GM10847 (cell line): Measurements from ENCODE around the gene MAMLD1.

ENCODE experiments used
- POLR2A ChIP-seq: IDR thresholded peaks from 2 replicates; pipeline ENCODE4 v1.6.1; 2011; ENCODE audit not compliant: insufficient read length; ENCODE audit errors: extremely low read depth

MAMLD1 gene

DNA sequence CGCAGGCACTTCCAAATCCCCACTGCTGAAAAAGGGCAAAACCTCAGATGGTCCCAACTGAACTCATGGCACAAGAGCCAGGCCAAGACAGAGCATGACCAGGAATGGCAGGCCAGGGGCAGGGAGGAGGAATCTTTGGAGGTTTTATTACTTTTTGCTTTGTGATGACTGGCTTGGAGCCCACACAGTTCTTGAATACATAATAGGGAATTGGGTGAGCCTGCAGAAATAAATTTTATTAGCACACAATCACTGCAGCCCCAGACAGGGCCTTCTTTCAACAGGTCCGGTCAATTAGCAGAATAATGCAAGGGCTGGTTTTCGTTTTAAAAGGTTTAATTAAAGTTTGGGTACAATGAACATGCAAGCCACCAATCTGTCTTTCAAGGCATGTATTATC, 23.4 kb upstream of the MAMLD1 start:
- TF ChIP-seq POLR2A, result no peak

DNA sequence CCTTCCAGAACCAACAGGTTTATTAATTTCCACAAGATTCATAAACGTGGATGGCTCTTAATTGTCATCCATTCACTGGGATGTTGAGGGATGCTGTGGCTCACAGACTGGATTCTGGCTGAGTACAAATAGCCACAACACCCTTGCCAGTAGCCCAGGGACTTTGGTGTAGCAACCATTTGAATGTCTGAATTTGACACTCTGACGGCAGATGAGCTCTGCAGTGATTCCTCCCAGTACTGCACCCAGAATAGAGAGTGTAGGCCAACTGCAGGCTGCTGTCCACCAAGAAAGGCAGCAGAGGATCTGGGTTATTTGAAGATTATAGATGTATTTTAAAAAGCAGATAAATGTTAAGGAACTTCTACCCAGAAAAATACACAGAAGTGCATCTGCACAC, 15.6 kb upstream of the MAMLD1 start:
- TF ChIP-seq POLR2A, result no peak

DNA sequence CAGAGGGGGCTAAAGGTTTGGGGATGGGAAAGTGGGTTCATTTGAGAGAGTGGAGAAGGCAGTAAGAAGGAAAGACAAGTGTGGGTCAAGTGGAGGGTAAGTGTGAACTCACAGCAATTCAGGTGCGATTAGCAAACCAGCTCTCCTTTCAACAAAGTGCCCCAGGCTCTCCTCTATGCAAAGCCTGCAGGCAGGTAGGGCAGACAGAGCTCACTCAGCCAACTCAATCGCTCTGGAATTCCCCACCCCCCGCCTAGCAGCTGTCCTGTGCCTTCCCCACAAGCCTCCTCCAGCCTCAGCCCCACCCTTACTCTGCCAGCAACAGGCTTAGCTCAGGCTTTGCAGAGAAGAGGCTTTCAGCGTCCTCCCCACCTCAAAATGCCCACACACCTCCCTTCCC, 14.8 kb upstream of the MAMLD1 start:
- no peak for TF ChIP-seq POLR2A

DNA sequence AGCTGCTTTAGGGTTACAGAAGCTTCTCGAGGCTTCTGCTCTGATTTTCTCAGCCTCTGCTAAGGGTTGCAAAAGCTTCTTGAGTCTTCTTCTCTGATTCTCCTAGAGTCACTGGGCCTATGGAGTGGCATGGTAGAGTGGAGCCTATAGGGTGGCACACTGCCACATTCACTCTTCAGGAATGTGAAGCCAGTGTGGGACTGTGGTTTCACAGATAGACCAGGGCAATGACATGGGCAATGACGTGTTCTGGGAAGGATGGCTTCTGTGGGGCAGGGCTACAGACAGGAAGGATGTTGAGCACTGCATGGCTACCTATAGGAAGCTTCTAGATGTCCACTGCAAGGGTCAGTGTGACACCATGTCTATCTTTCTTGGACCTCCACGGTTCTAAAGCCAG, 11.0 kb upstream of the MAMLD1 start:
- TF ChIP-seq POLR2A, result no peak

DNA sequence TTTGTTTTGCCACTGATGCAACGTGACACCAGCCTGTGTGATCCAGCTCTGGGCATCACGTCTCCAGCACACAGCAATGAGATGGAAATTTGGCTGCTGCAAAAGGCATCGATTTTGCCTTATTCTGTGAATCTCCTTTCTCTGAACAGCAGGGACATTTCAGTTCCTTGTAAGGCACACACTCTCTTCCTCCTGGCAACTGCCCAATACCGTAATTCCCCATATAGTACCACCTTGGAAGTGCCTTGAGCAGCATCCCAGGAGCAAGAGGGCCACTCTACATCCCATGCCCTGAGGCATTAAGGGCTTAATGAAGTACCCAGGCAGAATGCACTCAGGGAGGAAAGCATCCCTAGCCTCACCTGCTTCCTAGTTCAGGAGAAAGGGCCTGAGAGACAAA, 10.5 kb upstream of the MAMLD1 start:
- TF ChIP-seq POLR2A, result no peak

DNA sequence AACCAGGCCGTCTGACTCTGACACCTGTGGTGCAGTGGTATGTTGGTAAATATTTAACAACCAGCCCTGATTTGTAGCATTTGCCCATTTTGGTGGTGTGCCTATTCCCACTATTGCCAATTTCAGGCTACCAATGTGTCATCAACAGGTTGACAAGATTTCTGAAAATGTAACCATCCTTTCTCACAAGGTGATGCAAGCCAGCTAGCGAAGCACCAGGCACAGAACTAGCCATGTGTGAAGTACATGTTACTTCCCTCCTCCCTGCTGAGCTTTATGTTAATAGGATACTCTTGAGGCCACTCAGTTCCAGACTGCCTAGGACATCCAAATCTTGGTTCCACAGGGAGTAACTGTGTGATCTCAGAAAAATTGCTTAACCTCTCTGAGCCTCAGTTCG, 7.2 kb upstream of the MAMLD1 start:
- no peak for TF ChIP-seq POLR2A

DNA sequence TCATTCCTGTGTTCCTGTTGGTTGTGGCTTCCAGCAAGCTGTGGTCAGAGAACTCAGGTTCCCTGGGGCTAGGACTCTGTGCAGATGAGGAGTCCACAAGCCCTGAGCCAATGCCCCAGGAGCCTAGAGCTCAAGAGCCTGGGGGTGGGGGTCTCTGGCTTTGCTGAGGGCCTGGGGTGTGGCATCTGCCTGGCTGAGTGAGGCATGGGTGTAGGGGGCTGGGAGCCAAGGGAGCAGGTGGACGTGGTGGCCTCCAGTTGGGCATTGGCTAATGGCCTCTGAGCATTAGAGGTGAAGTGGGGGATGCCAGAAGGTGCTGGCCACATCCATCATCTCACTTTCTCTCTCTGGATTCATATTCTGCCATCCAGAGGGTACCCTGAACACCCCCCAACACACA, 5.3 kb upstream of the MAMLD1 start:
- TF ChIP-seq POLR2A, result no peak

DNA sequence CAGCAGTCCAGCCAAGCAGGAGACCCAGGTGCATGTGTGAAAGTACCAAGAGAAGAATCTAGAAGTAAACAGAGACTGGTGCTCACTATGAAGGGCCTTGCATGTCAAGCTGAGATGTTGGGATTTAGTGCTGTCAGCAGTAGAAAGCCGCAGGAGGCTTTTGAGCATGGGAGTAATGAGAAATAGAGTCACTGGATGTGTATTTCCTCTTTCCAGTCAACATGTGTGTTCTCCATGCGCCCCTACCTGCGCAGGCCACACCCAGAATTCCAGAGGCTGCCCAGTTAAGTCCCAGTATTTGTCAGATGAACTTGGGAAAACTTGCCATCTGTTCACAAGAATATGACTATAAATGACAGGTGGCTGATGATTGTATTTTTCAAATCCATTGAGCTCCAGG, 4.5 kb upstream of the MAMLD1 start:
- no peak for TF ChIP-seq POLR2A

DNA sequence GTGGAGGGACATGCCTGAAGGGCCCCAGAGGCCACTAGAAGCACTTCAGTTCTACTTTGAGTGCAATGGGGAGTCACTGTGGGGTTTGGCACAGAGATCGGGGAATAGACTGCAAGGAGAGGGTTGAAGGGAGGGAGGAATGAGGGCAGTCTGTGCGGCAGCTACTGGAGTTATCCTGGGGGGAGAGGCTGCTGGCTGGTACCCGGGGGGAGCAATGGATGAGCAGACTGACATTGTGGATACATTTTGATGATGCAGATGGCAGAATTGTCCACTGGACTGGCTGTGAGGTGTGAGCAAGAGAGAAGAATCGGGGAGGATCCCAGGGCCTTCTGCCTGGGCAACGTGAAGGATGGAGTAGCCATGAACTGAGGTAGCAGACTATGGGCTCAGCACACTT, 2.8 kb upstream of the MAMLD1 start:
- no peak for TF ChIP-seq POLR2A

DNA sequence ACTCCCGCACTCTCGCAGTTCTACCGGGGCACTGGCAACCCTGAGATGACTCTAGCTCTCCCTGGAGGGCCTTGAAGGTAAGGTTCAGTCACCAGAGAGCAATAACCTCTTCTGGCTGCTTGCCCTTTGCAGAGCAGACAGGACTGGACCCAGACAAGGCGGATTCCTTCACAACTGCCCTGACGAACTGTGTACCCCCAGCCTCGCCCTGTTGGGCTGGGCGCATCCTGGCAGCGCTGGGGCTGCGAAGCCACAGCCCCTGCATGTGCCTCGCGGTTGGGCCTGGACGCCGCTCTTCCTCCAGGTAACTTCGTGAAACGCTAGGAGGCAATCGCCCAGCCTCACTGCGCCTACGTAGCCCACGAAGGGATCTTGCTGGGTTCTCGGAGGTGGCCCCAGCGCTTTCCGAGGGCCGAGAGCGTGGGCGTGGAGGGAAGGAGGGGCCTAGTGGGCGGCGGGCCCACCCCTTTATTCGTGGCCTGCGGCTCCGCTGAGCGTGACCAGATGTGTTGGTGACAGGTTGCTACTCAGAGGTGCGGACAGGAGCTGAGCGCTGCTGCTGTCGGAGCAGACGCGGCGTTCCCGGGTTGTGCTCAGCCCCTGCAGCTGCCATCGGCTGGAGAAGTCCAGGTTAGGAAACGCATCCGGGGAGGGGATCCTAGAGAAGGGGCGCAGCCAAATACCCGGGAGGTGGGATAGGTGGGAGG, 1.9 kb upstream of the MAMLD1 start:
- no peak for TF ChIP-seq POLR2A

DNA sequence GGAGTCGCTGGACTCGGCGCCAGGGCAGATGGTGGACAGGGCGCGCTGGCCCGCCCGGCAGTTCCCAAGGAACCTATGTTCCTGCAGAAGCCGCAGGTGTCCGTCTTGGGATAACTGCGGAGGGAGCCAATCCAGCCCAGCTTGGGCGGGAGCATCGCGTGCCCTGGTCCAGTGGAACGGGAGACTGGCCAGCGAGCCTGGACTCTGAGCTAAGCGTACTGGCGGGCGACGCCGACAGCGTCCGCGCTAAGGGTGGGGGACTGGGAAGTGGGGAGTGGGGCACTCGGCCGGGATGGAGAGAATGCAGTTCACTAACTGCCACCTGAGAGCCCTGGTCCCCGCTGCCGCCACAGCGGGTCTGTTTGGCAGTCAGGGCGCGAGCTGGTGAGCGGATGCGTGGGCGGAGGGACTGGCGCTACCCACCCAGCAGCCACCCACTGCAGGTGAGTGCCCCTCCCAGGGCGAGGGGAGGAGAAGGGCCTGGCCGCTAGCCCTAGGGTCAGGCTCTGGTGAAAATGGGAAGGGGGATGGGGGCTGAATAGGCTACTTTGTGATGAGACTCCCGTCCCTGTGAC, 1.3 kb upstream of the MAMLD1 start:
- no peak for TF ChIP-seq POLR2A

DNA sequence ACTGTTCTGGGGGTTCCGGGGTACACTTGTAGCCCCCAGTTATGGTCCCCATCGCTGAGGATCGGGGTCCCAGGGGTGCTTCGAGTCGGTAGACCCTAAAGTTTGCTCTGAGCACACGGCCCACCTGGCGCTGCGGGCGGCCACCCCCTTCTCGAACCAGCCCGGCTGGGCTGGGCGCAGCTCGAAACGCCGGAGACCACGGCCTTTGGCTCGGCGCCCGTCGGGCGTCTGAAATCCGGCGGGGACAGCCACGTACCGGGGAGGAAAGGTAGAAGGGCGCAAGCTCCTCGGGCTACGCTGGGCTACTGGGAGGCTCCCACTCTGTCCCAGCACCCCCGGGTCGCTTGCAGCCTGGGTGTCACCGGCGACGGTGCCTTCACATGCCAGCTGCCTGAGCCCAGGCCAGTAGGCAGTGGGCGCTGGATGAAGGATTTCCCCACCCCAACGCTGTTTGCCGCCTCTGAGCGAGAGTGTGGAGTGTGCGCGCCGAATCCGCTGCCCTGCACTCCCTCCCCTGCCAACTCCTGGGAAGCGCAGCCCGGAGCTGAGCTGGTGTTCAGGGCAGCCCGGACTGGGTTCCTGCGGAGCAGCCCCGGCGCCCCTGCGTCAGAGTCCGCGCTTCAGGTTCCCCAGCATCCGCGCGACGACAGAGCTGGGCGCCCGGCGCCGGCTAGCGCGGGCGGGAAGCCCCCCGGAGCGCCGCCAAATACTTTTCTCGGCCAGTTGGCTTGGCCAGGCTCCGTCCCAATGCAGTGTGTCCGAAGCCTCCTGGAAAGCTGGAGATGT, 637 bp downstream of the MAMLD1 start:
- TF ChIP-seq POLR2A, result no peak

DNA sequence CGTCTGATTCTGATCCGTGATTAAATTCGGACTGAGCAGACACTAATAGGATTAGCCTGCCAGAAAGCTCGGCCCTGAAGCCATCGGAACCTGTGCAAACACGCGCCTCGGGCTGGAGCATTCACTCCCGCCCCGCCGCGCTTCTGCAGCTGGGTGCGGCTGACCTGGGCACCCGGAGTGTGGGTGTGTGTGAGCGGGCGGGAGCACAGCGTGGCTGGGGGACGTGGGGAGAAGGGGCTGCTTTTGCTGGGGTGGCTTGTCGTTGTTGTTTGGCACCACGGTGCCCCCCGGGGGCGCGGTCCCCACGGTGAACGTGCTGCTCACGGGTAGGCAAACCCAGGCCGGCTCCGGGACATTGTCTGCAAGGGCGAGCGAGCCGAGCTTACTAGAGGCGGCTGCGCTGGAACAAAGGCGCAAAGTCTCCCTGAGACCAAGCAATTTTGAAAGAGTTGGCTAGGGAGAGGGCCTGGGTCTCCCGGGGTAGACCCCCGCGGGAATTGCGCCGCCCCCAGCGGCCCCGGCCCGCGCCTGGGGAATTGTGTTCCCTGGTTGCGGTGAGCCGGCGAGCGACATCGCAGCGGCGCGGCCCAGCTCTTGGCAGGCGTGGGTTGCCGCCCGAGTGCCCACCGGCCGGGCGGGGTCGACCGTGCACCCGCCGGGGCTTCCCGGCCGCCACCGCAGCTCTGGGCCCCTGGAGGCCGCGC, 1.4 kb downstream of the MAMLD1 start:
- no peak for TF ChIP-seq POLR2A

DNA sequence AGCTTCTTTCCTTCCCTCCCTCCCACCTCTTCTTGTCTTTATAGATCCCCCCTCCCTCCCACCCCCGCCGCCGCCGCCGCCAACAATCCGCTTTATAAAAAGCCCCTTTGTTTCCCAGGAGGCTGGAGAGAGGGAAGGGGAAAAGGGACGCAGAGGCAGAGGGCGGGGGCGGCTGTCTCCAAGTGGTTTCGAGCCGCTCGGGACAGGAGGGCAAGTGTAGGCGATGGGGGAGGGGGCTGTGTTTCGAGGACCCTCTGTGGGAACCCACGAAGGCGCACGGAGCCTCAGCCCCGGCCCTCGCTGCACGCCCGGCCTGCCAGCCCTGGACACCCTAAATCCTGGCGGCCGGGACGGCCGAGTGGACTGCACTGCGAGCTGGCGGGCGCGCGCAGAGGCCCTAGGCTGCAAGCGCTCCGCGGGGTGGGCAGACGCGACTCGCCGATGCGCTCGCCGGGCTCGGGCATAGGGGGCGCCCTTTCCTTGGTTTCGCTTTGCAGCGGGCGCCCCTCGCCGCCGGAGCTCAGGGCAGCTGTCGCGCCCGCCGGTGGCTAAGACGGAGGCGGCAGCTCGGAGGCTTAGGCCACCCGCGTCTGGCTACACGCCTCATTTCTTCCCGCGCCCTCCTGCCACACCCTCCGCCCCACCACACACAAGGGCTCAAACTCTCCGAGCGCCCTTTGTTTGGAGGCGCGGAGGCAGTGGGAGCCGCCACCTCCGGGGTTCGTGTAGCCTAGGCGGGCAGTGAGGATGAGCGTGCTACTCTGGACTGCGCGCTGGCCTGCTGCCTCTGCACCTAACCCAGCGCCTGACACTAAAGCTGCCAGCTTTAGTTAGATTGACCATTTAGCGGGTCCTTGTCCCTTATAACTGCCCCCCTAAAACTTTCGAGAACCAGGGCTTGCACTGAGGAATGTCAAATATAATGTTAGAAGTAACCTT, 2.2 kb downstream of the MAMLD1 start:
- TF ChIP-seq POLR2A, result no peak
